ENCODE data around the gene ZBTB8A.

GRCh38 chr1:32618673-32619221 lies 79.5 kb downstream of the ZBTB8A start:
- no peak for TF ChIP-seq CTCF (conservative IDR thresholded peaks at IDR 0.05)
- no peak for TF ChIP-seq ZFX (IDR thresholded peaks at IDR 0.05)

All from C4-2B (cell line).